GM10266 (cell line): ENCODE results near the gene C2orf69.
"Not testable (repeated sequence)": the region's sequence is repeated elsewhere in the genome, so short reads cannot be mapped to it uniquely, and the experiment has no call there.

Experiments used
- DNase-seq: peaks from one replicate; pipeline ENCODE4 v3.0.0; 2012; ENCODE audit errors: extremely low spot score
- TF ChIP-seq, protein P1 (sequence below): IDR thresholded peaks from 2 replicates; pipeline ENCODE4 v1.5.1; 2012; ENCODE audit warnings: mild to moderate bottlenecking, low read depth; ENCODE audit not compliant: control insufficient read depth, insufficient read depth; ENCODE audit errors: missing control alignments

Gene C2orf69

DNA sequence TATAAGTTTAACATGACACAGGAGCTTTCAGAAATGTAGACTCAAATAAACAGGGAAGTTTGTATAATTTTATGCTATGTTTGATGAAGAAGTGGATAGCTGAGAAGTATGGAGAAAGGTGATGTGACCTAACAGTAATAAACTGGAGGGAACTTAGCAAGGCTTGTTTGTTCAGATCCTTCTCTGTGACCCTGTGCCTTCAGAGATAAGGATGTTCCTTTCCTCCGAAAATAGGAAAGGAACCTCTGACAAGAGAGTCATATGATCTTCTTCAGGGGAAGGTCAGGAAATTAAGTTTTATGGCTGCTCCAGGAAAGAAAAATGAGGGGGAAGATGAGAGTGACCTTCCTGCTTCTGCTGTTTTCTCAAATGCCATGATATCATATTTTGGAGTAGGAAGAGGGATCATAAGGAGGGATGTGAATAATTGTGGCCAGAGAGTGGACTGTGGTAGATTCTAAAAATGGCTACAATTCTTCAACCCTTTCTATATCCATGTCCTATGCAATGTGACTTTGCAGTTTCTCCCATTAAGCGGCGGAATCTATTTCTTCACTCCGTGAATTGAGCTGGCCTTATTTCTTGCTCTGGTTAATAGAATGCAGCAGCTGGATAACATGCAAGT lies 8.5 kb upstream of the C2orf69 start:
- no peak for DNase-seq
- TF ChIP-seq, protein P1, sequence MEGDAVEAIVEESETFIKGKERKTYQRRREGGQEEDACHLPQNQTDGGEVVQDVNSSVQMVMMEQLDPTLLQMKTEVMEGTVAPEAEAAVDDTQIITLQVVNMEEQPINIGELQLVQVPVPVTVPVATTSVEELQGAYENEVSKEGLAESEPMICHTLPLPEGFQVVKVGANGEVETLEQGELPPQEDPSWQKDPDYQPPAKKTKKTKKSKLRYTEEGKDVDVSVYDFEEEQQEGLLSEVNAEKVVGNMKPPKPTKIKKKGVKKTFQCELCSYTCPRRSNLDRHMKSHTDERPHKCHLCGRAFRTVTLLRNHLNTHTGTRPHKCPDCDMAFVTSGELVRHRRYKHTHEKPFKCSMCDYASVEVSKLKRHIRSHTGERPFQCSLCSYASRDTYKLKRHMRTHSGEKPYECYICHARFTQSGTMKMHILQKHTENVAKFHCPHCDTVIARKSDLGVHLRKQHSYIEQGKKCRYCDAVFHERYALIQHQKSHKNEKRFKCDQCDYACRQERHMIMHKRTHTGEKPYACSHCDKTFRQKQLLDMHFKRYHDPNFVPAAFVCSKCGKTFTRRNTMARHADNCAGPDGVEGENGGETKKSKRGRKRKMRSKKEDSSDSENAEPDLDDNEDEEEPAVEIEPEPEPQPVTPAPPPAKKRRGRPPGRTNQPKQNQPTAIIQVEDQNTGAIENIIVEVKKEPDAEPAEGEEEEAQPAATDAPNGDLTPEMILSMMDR, result no peak

DNA sequence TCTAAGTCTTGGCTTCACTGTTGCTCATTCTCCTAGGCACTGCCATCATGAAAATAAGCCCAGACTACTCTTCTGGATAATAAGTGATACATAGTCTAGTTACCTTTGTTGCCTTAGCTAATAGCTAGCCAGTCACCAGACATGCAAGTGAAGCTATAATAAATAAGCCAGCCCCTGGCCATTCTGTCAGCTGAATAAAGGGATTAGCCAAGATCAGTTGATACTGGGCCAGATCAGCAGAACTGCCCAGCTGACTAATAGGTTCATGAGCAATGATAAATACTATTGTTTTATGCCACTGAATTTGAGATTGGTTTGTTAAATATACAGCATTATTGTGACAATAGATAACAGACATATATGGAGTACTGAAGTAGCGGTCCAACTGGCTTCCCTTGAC lies 8.0 kb upstream of the C2orf69 start:
- TF ChIP-seq, protein P1, result no peak
- DNase-seq, result no peak

GRCh38 chr2:199907008-199907714 lies 3.9 kb upstream of the C2orf69 start:
- TF ChIP-seq, protein P1, result no peak
- no peak for DNase-seq

- TF ChIP-seq, protein P1, result no peak
- no peak for DNase-seq
Measured at GRCh38 chr2:199910338-199911051, 598 bp upstream of the C2orf69 start.

DNA sequence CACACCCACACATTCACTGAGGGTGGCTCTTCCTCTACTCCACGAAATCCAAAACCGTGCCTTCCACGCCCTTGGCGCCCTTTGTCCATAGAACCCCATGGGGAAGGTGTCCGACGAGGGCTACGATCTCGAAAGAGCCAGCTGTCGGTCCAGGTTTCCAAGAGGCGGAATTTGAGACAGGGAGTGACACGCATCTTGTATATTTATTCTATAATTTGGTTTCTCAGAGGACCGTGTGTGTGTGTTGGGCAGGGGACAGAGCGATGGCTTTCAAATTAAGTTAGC lies 726 bp downstream of the C2orf69 start:
- DNase-seq, result no peak
- TF ChIP-seq, protein P1, result no peak

DNA sequence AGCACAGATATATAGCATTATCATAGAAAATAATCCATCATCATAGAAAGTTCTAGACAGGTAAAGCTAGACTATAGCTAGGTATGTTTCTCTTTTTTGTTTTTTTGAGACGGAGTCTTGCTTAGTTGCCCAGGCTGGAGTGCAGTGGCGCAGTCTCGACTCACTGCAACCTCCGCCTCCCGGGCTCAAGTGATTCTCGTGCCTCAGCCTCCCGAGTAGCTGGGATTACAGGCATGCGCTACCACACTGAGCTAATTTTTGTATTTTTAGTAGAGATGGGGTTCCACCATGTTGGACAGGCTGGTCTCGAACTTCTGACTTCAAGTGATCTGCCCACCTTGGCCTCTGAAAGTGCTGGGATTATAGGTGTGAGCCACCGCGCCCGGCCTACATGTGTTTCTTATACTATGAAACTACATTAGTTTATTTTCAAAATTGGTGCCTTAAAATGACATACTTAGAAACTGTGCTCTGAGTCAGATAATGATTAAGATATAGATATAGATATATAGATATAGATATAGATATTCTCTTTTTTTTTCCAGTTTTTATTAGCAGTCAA lies 1.5 kb downstream of the C2orf69 start:
- not testable (repeated sequence) for DNase-seq

DNA sequence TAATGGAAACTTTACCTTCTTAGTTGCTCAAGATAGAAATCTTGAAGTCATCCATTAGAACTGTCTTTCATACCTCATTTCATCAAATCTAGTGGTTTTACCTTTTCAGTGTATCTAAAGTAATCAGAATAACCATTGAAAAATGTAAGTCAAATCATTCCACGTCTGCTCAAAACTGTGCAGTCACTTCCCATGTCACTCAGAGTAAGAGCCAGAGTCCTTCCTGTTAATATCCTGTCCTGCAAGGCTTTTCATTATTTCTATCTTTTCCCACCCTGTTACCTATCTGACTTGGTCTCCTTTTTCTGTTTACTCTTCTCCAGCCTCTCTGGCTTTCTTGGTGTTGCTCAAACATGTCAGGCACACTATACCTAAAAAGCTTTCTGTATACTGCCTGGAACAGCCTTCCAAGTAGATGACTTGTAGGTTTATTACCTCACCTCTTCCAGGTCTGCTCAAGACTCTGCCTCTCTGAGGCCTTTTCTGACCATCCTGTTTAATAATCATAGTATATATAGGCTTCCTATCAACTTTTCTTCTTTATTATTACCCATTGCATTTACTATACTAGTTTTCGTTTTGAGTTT lies 3.4 kb downstream of the C2orf69 start:
- DNase-seq, result no peak
- TF ChIP-seq, protein P1, result no peak
